Mesendoderm (in vitro differentiated cells): Measurements from ENCODE around the gene SPACA6.

Experiments
- DNase-seq: peaks from one replicate; pipeline ENCODE4 v3.0.0; 2013
- H2AK5ac ChIP-seq: 2 replicates; pipeline ENCODE4 v1.6.1; 2013; ENCODE audit warnings: low read length, inconsistent platforms
- H2BK120ac ChIP-seq: 2 replicates; pipeline ENCODE4 v1.6.1; 2013; ENCODE audit warnings: low read depth, mild to moderate bottlenecking, low read length, moderate library complexity, mixed read lengths
- H2BK15ac ChIP-seq: replicated peaks from 2 replicates; pipeline ENCODE4 v1.6.1; 2013; ENCODE audit warnings: low read depth, mild to moderate bottlenecking, moderate library complexity
- H2BK5ac ChIP-seq: 2 replicates; pipeline ENCODE4 v1.6.1; 2013; ENCODE audit warnings: low read length, inconsistent platforms
- H3K18ac ChIP-seq: 2 replicates; pipeline ENCODE4 v1.6.1; 2013; ENCODE audit warnings: mild to moderate bottlenecking, low read length, mixed read lengths
- H3K23ac ChIP-seq: one replicate; pipeline ENCODE4 v1.6.1; 2013; ENCODE audit warnings: low read length
- H3K27ac ChIP-seq: 2 replicates; pipeline ENCODE4 v1.5.1; 2013; ENCODE audit warnings: low read depth, mild to moderate bottlenecking, inconsistent platforms, low read length, moderate library complexity
- H3K27me3 ChIP-seq: 2 replicates; pipeline ENCODE4 v1.6.1; 2013; ENCODE audit warnings: low read length, control low read depth, mild to moderate bottlenecking, inconsistent platforms; ENCODE audit not compliant: insufficient read depth, poor library complexity
- H3K36me3 ChIP-seq: 2 replicates; pipeline ENCODE4 v1.6.1; 2013; ENCODE audit warnings: low read length, inconsistent platforms; ENCODE audit not compliant: control insufficient read depth, insufficient read depth
- H3K4ac ChIP-seq: one replicate; pipeline ENCODE4 v1.6.1; 2013; ENCODE audit warnings: low read depth, mild to moderate bottlenecking, low read length, moderate library complexity
- H3K4me1 ChIP-seq: 2 replicates; pipeline ENCODE4 v1.6.1; 2013; ENCODE audit warnings: low read depth, low read length, inconsistent platforms; ENCODE audit not compliant: control insufficient read depth
- H3K4me2 ChIP-seq: 2 replicates; pipeline ENCODE4 v1.6.1; 2013; ENCODE audit warnings: low read length
- H3K4me3 ChIP-seq: 2 replicates; pipeline ENCODE4 v1.5.1; 2013; ENCODE audit warnings: mild to moderate bottlenecking, low read length
- H3K56ac ChIP-seq: one replicate; pipeline ENCODE4 v1.6.1; 2013; ENCODE audit warnings: low read length
- H3K79me1 ChIP-seq: 2 replicates; pipeline ENCODE4 v1.6.1; 2013; ENCODE audit warnings: low read length, inconsistent platforms
- H3K79me2 ChIP-seq: 2 replicates; pipeline ENCODE4 v1.6.1; 2013; ENCODE audit warnings: mild to moderate bottlenecking, low read length; ENCODE audit not compliant: control insufficient read depth, insufficient read depth
- H3K9ac ChIP-seq: 2 replicates; pipeline ENCODE4 v1.6.1; 2013; ENCODE audit warnings: low read length, inconsistent platforms
- H4K5ac ChIP-seq: one replicate; pipeline ENCODE4 v1.6.1; 2013; ENCODE audit warnings: low read length
- H4K8ac ChIP-seq: one replicate; pipeline ENCODE4 v1.6.1; 2013; ENCODE audit warnings: low read depth, mild to moderate bottlenecking, control low read depth, low read length, moderate library complexity
- WGBS: extraction: QIAGEN DNeasy Blood & Tissue Kit; methylation state at CpG from one replicate; pipeline ENCODE4 v1.1.7; 2013; ENCODE audit warnings: low lambda C conversion rate, missing lambda C conversion rate; ENCODE audit not compliant: insufficient coverage; ENCODE audit errors: extremely low coverage; 5-methylcytosine and 5-hydroxymethylcytosine counted together

SPACA6 gene

DNA sequence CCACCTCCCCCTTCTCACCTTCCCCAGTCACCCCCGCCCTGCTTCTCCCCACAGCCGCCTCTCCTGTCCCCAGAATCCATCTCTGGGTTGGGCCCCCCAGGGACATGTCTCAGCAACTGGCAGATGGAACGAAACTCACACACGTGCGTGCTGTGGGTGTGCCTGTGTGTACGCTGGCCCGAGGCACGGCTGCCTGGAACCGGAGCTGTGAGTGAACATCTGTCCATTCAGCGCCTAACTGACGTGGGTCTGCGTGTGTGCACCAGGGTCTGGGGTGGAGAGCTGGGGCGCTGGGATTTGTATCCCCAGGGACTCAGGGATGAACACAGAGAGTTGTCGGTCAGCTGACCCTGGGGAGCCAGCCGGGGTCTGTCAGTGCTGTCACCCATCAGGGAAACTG is 31.4 kb downstream of the SPACA6 start:
- H3K9ac ChIP-seq = no peak overlapping the region
- no peak overlapping the region for H3K23ac ChIP-seq
- H2BK5ac ChIP-seq = no peak overlapping the region
- H3K36me3 ChIP-seq = no peaks in the 10 kb centered on the region
- H3K4me1 ChIP-seq = no peaks in the 10 kb centered on the region
- H2AK5ac ChIP-seq = no peak overlapping the region
- H3K4me3 ChIP-seq = no peak overlapping the region
- no peak overlapping the region for H3K4me2 ChIP-seq
- H3K27ac ChIP-seq = no peak overlapping the region
- no peak overlapping the region for H3K4ac ChIP-seq
- no peaks in the 10 kb centered on the region for H3K79me1 ChIP-seq
- no peak overlapping the region for H2BK15ac ChIP-seq
- WGBS = no CpG with 5 or more reads among the region's 15 CpGs
- no peak overlapping the region for H4K5ac ChIP-seq
- H3K27me3 ChIP-seq = no peaks in the 10 kb centered on the region
- no peak overlapping the region for H4K8ac ChIP-seq
- DNase-seq = no peak
- H3K79me2 ChIP-seq = no peaks in the 10 kb centered on the region
- H2BK120ac ChIP-seq = no peak overlapping the region
- no peak overlapping the region for H3K56ac ChIP-seq
- no peak overlapping the region for H3K18ac ChIP-seq

- DNase-seq = peak; percentile 25
- Histone ChIP-seq H3K79me1 (no peaks in the 10 kb centered on the region), H2AK5ac (no peak overlapping the region), H2BK15ac (no peak overlapping the region), H2BK120ac (no peak overlapping the region), H2BK5ac (no peak overlapping the region), H3K79me2 (no peaks in the 10 kb centered on the region), H3K4me3 (no peak overlapping the region), H3K27ac (no peak overlapping the region), H3K4ac (no peak overlapping the region), H3K4me2 (no peak overlapping the region), H3K4me1 (no peaks in the 10 kb centered on the region), H3K9ac (no peak overlapping the region), H3K27me3 (no peaks in the 10 kb centered on the region), H4K8ac (no peak overlapping the region), H3K36me3 (no peaks in the 10 kb centered on the region), H3K18ac (no peak overlapping the region), H4K5ac (no peak overlapping the region), H3K56ac (no peak overlapping the region), H3K23ac (no peak overlapping the region)
- whole genome bisulfite sequencing = no CpG with 5 or more reads among the region's 14 CpGs
These were observed 32.9 kb downstream of the SPACA6 start for GRCh38 chr19:51726049-51726448.

- H2BK5ac ChIP-seq = no peak overlapping the region
- H4K5ac ChIP-seq = no peak overlapping the region
- H3K36me3 ChIP-seq = no peaks in the 10 kb centered on the region
These were observed 34.3 kb downstream of the SPACA6 start for GRCh38 chr19:51727349-51727880.

GRCh38 chr19:51729781-51730180 is 36.7 kb downstream of the SPACA6 start:
- H3K4me1 ChIP-seq = no peaks in the 10 kb centered on the region

More at GRCh38 chr19:51727349-51727880, 34.3 kb downstream of the SPACA6 start:
- Histone ChIP-seq H3K27ac (no peak overlapping the region), H3K4me1 (no peaks in the 10 kb centered on the region), H4K8ac (no peak overlapping the region), H3K4ac (no peak overlapping the region), H3K4me3 (no peak overlapping the region), H2BK120ac (no peak overlapping the region), H3K79me1 (no peaks in the 10 kb centered on the region), H2AK5ac (no peak overlapping the region), H2BK15ac (no peak overlapping the region), H3K18ac (no peak overlapping the region), H3K23ac (no peak overlapping the region), H3K56ac (no peak overlapping the region), H3K27me3 (no peaks in the 10 kb centered on the region), H3K4me2 (no peak overlapping the region), H3K79me2 (no peaks in the 10 kb centered on the region), H3K9ac (no peak overlapping the region)
- no peak for DNase-seq
- no CpG with 5 or more reads among the region's 7 CpGs for WGBS

GRCh38 chr19:51733742-51734522 is 40.8 kb downstream of the SPACA6 start:
- no CpG with 5 or more reads among the region's 7 CpGs for WGBS
- no peak overlapping the region for H2BK5ac ChIP-seq
- H2BK15ac ChIP-seq = no peak overlapping the region
- no peaks in the 10 kb centered on the region for H3K27me3 ChIP-seq
- no peak overlapping the region for H3K4me2 ChIP-seq
- no peak overlapping the region for H3K4me3 ChIP-seq
- H3K27ac ChIP-seq = no peak overlapping the region
- H2AK5ac ChIP-seq = no peak overlapping the region
- peak; percentile 55 for DNase-seq
- no peak overlapping the region for H3K56ac ChIP-seq
- H3K23ac ChIP-seq = no peak overlapping the region
- H3K4ac ChIP-seq = no peak overlapping the region
- H4K5ac ChIP-seq = no peak overlapping the region
- no peaks in the 10 kb centered on the region for H3K4me1 ChIP-seq
- H3K9ac ChIP-seq = no peak overlapping the region
- no peaks in the 10 kb centered on the region for H3K79me1 ChIP-seq
- no peak overlapping the region for H2BK120ac ChIP-seq
- H4K8ac ChIP-seq = no peak overlapping the region
- H3K79me2 ChIP-seq = no peaks in the 10 kb centered on the region
- H3K18ac ChIP-seq = no peak overlapping the region
- no peaks in the 10 kb centered on the region for H3K36me3 ChIP-seq

More at GRCh38 chr19:51729781-51730180, 36.7 kb downstream of the SPACA6 start:
- WGBS = no CpG with 5 or more reads among the region's 2 CpGs
- no peak for DNase-seq
- Histone ChIP-seq H4K8ac (no peak overlapping the region), H2AK5ac (no peak overlapping the region), H3K27me3 (no peaks in the 10 kb centered on the region), H3K56ac (no peak overlapping the region), H4K5ac (no peak overlapping the region), H3K4me2 (no peak overlapping the region), H2BK120ac (no peak overlapping the region), H2BK15ac (no peak overlapping the region), H2BK5ac (no peak overlapping the region), H3K4me3 (no peak overlapping the region), H3K9ac (no peak overlapping the region), H3K18ac (no peak overlapping the region), H3K27ac (no peak overlapping the region), H3K23ac (no peak overlapping the region), H3K4ac (no peak overlapping the region), H3K79me2 (no peaks in the 10 kb centered on the region), H3K36me3 (no peaks in the 10 kb centered on the region), H3K79me1 (no peaks in the 10 kb centered on the region)
